CD1c-positive myeloid dendritic cell (primary cell): Measurements from ENCODE around the gene UCN2.
A peak's percentile ranks its signal among the peaks of the same experiment; 100 is the strongest.
"Not testable (repeated sequence)": the region's sequence is repeated elsewhere in the genome, so short reads cannot be mapped to it uniquely, and the experiment has no call there.

ENCODE experiments used
- DNase-seq: peaks from one replicate; pipeline ENCODE4 v3.0.0-alpha.2; 2016; ENCODE audit errors: extremely low spot score

The UCN2 gene

GRCh38 chr3:48536116-48536515 is 27.5 kb downstream of the UCN2 start:
- no peak for DNase-seq

- no peak for DNase-seq
These were observed 28.0 kb downstream of the UCN2 start for GRCh38 chr3:48535578-48535977.

GRCh38 chr3:48532977-48533337 is 30.6 kb downstream of the UCN2 start:
- no peak for DNase-seq

DNA sequence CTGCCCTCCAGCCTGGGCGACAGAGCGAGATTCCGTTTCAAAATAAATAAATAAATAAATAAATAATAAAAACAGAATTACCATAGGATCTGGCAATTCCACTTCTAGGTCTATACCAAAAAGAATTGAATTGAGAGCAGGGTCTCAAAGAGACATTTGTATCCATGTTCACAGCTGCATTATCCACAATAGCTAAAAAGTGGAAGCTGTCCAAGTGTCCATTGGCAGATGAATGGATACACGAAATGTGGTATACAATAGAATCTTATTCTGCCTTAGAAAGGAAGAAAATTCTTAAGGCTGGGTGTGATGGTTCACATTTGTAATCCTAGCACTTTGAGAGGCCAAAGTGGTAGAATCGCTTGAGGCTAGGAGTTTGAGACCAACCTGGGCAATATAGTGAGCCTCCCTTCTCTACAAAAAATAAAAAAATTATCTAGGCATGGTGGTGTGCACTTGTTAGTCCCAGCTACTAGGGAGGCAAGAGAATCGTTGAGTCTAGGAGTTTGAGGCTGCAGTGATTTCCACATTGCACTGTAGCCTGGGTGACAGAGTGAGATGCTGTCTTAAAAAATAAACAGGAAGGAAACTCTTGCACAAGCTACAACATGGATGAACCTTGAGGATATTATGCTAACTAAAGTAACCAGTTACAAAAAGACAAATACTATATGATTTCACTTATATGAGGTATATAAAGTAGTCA is 31.2 kb downstream of the UCN2 start:
- DNase-seq: peak; percentile 56

GRCh38 chr3:48530701-48531100 is 32.9 kb downstream of the UCN2 start:
- DNase-seq: not testable (repeated sequence)

- peak; percentile 68 for DNase-seq
These were observed 34.8 kb downstream of the UCN2 start for GRCh38 chr3:48528754-48529153.

DNA sequence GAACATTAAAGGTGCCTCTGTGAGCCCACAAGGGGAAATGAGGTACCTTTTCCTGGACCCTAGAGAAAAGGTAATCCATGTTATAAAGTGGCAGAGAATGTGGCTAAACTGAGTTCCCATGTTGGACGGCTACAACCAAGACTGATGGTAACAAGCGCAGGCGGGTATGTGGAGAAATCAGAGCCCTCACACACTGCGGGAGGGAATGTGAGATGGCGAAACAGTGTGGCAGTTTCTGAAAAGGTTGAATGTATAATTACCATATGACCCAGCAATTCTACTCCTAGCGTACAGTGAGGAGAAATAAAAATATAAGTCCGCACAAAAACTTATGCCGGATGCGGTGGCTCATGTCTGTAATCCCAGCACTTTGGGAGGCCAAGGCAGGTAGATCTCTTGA is 35.5 kb downstream of the UCN2 start:
- DNase-seq: peak; percentile 48

- no peak for DNase-seq
These were observed 38.6 kb downstream of the UCN2 start for GRCh38 chr3:48524970-48525369.

- no peak for DNase-seq
These were observed 41.9 kb downstream of the UCN2 start for GRCh38 chr3:48521635-48522034.

DNA sequence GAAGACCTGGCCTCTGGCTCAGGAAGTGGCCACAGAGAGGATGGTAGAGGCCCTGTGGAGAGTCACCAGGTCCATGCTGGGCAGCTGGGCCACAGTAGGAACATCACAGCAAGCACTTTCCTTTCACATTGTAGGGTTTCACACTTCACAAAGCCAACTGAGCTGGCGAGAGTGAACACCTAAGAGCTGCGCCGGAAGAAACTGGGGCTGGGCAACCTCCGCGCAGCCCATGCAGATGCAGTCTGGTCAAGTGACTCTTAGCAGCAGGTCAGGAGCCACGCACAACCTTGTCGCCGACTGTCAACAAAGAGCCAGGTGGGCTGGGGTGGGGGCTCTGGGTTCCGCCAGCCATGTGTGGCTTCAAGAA is 44.3 kb downstream of the UCN2 start:
- no peak for DNase-seq

DNA sequence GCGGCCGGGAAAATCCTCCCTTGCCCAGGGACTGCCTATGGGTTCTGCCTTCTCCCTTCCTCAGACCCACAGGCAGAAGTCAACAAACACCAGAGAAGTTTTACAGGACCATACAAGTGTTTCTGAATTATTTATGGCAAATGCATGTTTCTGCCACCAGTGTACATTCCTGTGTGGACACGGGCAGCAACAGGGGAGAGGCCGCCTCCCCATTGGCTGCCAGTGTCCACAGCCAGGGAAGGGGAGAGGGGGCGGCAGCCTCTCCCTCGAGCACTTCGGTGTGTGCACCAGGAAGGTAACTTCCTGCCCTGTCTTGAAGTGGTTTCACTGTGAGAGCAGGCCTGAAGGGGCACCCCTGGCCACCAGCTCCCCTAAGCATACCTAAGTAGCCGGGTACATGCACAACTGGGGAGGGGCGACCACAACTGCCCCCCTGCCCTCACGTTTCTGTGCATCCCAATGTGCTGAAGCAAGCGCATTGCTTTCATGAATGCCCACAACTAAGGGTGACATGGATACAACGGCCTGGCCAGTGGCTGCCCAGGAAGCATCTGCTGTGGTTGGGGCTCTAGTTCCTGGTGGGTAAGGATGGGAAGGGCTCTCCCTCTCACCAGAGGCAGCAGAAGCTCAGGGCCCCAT is 44.8 kb downstream of the UCN2 start:
- DNase-seq: no peak

- no peak for DNase-seq
These were observed 45.5 kb downstream of the UCN2 start for GRCh38 chr3:48518069-48518468.

DNA sequence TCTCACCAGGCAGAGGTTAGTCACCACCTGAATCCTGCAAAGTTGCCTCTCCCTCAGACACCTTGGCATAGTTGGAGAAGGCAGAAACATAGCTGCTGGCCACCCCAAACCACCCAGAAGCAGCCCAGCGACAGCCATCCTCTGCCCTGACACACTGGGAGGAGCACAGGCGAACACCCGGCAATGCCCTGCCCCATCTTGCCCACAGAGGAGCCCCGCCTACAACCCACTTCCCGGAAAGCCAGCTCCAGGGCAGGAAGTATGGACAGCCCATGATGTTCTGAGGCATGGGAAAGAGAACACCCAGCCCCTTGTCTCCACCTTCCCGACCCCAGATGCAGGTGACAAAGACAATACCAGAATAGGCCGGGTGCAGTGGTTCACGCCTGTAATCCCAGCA is 47.0 kb downstream of the UCN2 start:
- DNase-seq: no peak

DNA sequence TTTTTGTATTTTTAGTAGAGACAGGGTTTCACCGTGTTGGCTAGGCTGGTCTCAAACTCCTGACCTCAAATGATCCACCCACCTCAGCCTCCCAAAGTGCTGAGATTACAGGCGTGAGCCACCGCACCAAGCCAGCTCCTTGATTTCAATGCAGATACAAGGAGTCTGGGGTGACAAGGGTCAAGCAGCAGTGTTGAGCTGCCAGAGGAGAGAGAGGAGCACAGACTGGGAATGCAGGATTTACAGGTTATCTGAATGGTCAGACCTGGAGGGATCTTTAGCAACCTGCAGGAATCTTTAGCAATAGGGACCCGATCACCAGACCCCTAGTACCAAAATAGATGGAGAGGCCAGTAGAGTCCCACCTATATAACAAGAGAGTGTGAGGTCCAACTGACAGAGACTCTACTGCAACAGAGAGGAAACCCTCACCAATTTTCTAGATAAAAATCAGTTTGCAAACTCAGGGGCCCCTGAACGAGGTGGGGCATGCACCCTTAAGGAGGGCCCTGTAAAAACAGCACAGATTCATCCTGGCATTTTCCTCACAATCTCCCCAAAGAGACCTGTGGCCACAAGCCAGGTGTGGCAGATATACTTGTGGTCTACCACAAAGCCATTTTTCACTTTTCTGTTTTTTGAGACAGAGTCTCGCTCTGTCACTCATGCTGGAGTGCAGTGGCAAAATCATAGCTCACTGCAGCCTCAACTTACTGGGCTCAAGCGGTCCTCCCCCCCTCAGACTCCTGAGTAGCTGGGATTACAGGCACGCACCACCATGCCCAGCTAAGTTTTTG is 49.0 kb downstream of the UCN2 start:
- no peak for DNase-seq
